Mesendoderm (in vitro differentiated cells): Measurements from ENCODE around the gene CCDC30.
A peak's percentile ranks its signal among the peaks of the same experiment; 100 is the strongest.

ENCODE experiments used
- DNase-seq: peaks from one replicate; pipeline ENCODE4 v3.0.0; 2013
- H2AK5ac ChIP-seq: 2 replicates; pipeline ENCODE4 v1.6.1; 2013; ENCODE audit warnings: low read length, inconsistent platforms
- H2BK120ac ChIP-seq: 2 replicates; pipeline ENCODE4 v1.6.1; 2013; ENCODE audit warnings: low read depth, mild to moderate bottlenecking, low read length, moderate library complexity, mixed read lengths
- H2BK15ac ChIP-seq: replicated peaks from 2 replicates; pipeline ENCODE4 v1.6.1; 2013; ENCODE audit warnings: low read depth, mild to moderate bottlenecking, moderate library complexity
- H2BK5ac ChIP-seq: 2 replicates; pipeline ENCODE4 v1.6.1; 2013; ENCODE audit warnings: low read length, inconsistent platforms
- H3K18ac ChIP-seq: 2 replicates; pipeline ENCODE4 v1.6.1; 2013; ENCODE audit warnings: mild to moderate bottlenecking, low read length, mixed read lengths
- H3K23ac ChIP-seq: one replicate; pipeline ENCODE4 v1.6.1; 2013; ENCODE audit warnings: low read length
- H3K27ac ChIP-seq: 2 replicates; pipeline ENCODE4 v1.5.1; 2013; ENCODE audit warnings: low read depth, mild to moderate bottlenecking, inconsistent platforms, low read length, moderate library complexity
- H3K27me3 ChIP-seq: 2 replicates; pipeline ENCODE4 v1.6.1; 2013; ENCODE audit warnings: low read length, control low read depth, mild to moderate bottlenecking, inconsistent platforms; ENCODE audit not compliant: insufficient read depth, poor library complexity
- H3K36me3 ChIP-seq: 2 replicates; pipeline ENCODE4 v1.6.1; 2013; ENCODE audit warnings: low read length, inconsistent platforms; ENCODE audit not compliant: control insufficient read depth, insufficient read depth
- H3K4ac ChIP-seq: one replicate; pipeline ENCODE4 v1.6.1; 2013; ENCODE audit warnings: low read depth, mild to moderate bottlenecking, low read length, moderate library complexity
- H3K4me1 ChIP-seq: 2 replicates; pipeline ENCODE4 v1.6.1; 2013; ENCODE audit warnings: low read depth, low read length, inconsistent platforms; ENCODE audit not compliant: control insufficient read depth
- H3K4me2 ChIP-seq: 2 replicates; pipeline ENCODE4 v1.6.1; 2013; ENCODE audit warnings: low read length
- H3K4me3 ChIP-seq: 2 replicates; pipeline ENCODE4 v1.5.1; 2013; ENCODE audit warnings: mild to moderate bottlenecking, low read length
- H3K56ac ChIP-seq: one replicate; pipeline ENCODE4 v1.6.1; 2013; ENCODE audit warnings: low read length
- H3K79me1 ChIP-seq: 2 replicates; pipeline ENCODE4 v1.6.1; 2013; ENCODE audit warnings: low read length, inconsistent platforms
- H3K79me2 ChIP-seq: 2 replicates; pipeline ENCODE4 v1.6.1; 2013; ENCODE audit warnings: mild to moderate bottlenecking, low read length; ENCODE audit not compliant: control insufficient read depth, insufficient read depth
- H3K9ac ChIP-seq: 2 replicates; pipeline ENCODE4 v1.6.1; 2013; ENCODE audit warnings: low read length, inconsistent platforms
- H4K5ac ChIP-seq: one replicate; pipeline ENCODE4 v1.6.1; 2013; ENCODE audit warnings: low read length
- H4K8ac ChIP-seq: one replicate; pipeline ENCODE4 v1.6.1; 2013; ENCODE audit warnings: low read depth, mild to moderate bottlenecking, control low read depth, low read length, moderate library complexity
- WGBS: extraction: QIAGEN DNeasy Blood & Tissue Kit; methylation state at CpG from one replicate; pipeline ENCODE4 v1.1.7; 2013; ENCODE audit warnings: low lambda C conversion rate, missing lambda C conversion rate; ENCODE audit not compliant: insufficient coverage; ENCODE audit errors: extremely low coverage; 5-methylcytosine and 5-hydroxymethylcytosine counted together

The CCDC30 gene

GRCh38 chr1:42439940-42440339, 23.1 kb upstream of the CCDC30 start:
- Histone ChIP-seq H2AK5ac (no peak overlapping the region), H3K18ac (no peak overlapping the region), H4K8ac (no peak overlapping the region), H4K5ac (no peak overlapping the region), H3K9ac (no peak overlapping the region), H3K23ac (no peak overlapping the region), H3K79me1 (no peaks in the 10 kb centered on the region), H3K79me2 (no peaks in the 10 kb centered on the region), H3K27me3 (no peaks in the 10 kb centered on the region), H3K56ac (no peak overlapping the region), H3K27ac (no peak overlapping the region), H3K4me3 (no peak overlapping the region), H2BK15ac (no peak overlapping the region), H3K36me3 (no peaks in the 10 kb centered on the region), H2BK5ac (no peak overlapping the region), H3K4me1 (no peaks in the 10 kb centered on the region), H2BK120ac (no peak overlapping the region), H3K4me2 (no peak overlapping the region), H3K4ac (no peak overlapping the region)
- DNase-seq: no peak
- WGBS: no CpG with 5 or more reads among the region's 2 CpGs

- H2AK5ac ChIP-seq: no peak overlapping the region
- H3K4me1 ChIP-seq: no peaks in the 10 kb centered on the region
- H3K4me3 ChIP-seq: no peak overlapping the region
- no peak overlapping the region for H3K4ac ChIP-seq
- H3K36me3 ChIP-seq: no peaks in the 10 kb centered on the region
- no peak overlapping the region for H3K23ac ChIP-seq
- no peak overlapping the region for H2BK120ac ChIP-seq
- H3K27ac ChIP-seq: no peak overlapping the region
- H2BK15ac ChIP-seq: no peak overlapping the region
- no CpG with 5 or more reads among the region's 2 CpGs for WGBS
- DNase-seq: no peak
- no peaks in the 10 kb centered on the region for H3K27me3 ChIP-seq
- no peaks in the 10 kb centered on the region for H3K79me1 ChIP-seq
- H4K5ac ChIP-seq: no peak overlapping the region
- H3K56ac ChIP-seq: no peak overlapping the region
- H4K8ac ChIP-seq: no peak overlapping the region
- no peak overlapping the region for H2BK5ac ChIP-seq
- no peak overlapping the region for H3K9ac ChIP-seq
- no peak overlapping the region for H3K4me2 ChIP-seq
- H3K18ac ChIP-seq: no peak overlapping the region
- no peaks in the 10 kb centered on the region for H3K79me2 ChIP-seq
Measured at GRCh38 chr1:42442662-42443061, 20.4 kb upstream of the CCDC30 start.

GRCh38 chr1:42449256-42449655, 13.8 kb upstream of the CCDC30 start:
- H3K23ac ChIP-seq: no peak overlapping the region
- no peak overlapping the region for H2AK5ac ChIP-seq
- H3K4ac ChIP-seq: no peak overlapping the region
- H2BK5ac ChIP-seq: no peak overlapping the region
- H4K5ac ChIP-seq: no peak overlapping the region
- no peak for DNase-seq
- H3K79me2 ChIP-seq: no peaks in the 10 kb centered on the region
- H4K8ac ChIP-seq: no peak overlapping the region
- H3K27me3 ChIP-seq: no peaks in the 10 kb centered on the region
- H3K27ac ChIP-seq: no peak overlapping the region
- no peaks in the 10 kb centered on the region for H3K79me1 ChIP-seq
- H3K56ac ChIP-seq: no peak overlapping the region
- H2BK15ac ChIP-seq: no peak overlapping the region
- no peak overlapping the region for H2BK120ac ChIP-seq
- no peaks in the 10 kb centered on the region for H3K36me3 ChIP-seq
- H3K18ac ChIP-seq: no peak overlapping the region
- H3K4me2 ChIP-seq: no peak overlapping the region
- no peak overlapping the region for H3K9ac ChIP-seq
- H3K4me3 ChIP-seq: no peak overlapping the region
- no peaks in the 10 kb centered on the region for H3K4me1 ChIP-seq

GRCh38 chr1:42450061-42450460, 13.0 kb upstream of the CCDC30 start:
- no peaks in the 10 kb centered on the region for H3K4me1 ChIP-seq
- H3K27ac ChIP-seq: no peak overlapping the region

GRCh38 chr1:42453386-42453785, 9.7 kb upstream of the CCDC30 start:
- no peak overlapping the region for H3K4me2 ChIP-seq
- no peak overlapping the region for H3K4ac ChIP-seq
- no peak overlapping the region for H3K23ac ChIP-seq
- H3K36me3 ChIP-seq: no peaks in the 10 kb centered on the region
- peaks cover 3% of the 10 kb centered on the region for H3K4me1 ChIP-seq
- H3K4me3 ChIP-seq: no peak overlapping the region
- no peak overlapping the region for H3K9ac ChIP-seq
- H4K8ac ChIP-seq: no peak overlapping the region
- no peaks in the 10 kb centered on the region for H3K79me2 ChIP-seq
- no peaks in the 10 kb centered on the region for H3K27me3 ChIP-seq
- H2AK5ac ChIP-seq: no peak overlapping the region
- no peak overlapping the region for H4K5ac ChIP-seq
- H3K27ac ChIP-seq: no peak overlapping the region
- no peak overlapping the region for H2BK5ac ChIP-seq
- WGBS: no CpG with 5 or more reads among the region's 4 CpGs
- no peak for DNase-seq
- H3K18ac ChIP-seq: no peak overlapping the region
- H3K56ac ChIP-seq: no peak overlapping the region
- H3K79me1 ChIP-seq: peaks cover 2% of the 10 kb centered on the region
- no peak overlapping the region for H2BK120ac ChIP-seq
- no peak overlapping the region for H2BK15ac ChIP-seq

More at GRCh38 chr1:42450061-42450460, 13.0 kb upstream of the CCDC30 start:
- no peak overlapping the region for H3K4me3 ChIP-seq
- no peak overlapping the region for H4K5ac ChIP-seq
- H3K4ac ChIP-seq: no peak overlapping the region
- no peak overlapping the region for H3K4me2 ChIP-seq
- H3K27me3 ChIP-seq: no peaks in the 10 kb centered on the region
- H2BK5ac ChIP-seq: no peak overlapping the region
- no peaks in the 10 kb centered on the region for H3K36me3 ChIP-seq
- H3K23ac ChIP-seq: no peak overlapping the region
- H4K8ac ChIP-seq: no peak overlapping the region
- no peak overlapping the region for H2BK15ac ChIP-seq
- no peak overlapping the region for H3K18ac ChIP-seq
- no peaks in the 10 kb centered on the region for H3K79me2 ChIP-seq
- no peaks in the 10 kb centered on the region for H3K79me1 ChIP-seq
- no peak overlapping the region for H2AK5ac ChIP-seq
- WGBS: no CpG with 5 or more reads among the region's 1 CpG
- no peak overlapping the region for H3K9ac ChIP-seq
- no peak for DNase-seq
- H2BK120ac ChIP-seq: no peak overlapping the region
- no peak overlapping the region for H3K56ac ChIP-seq

- H3K27me3 ChIP-seq: no peaks in the 10 kb centered on the region
- H3K9ac ChIP-seq: no peak overlapping the region
- no peak overlapping the region for H3K27ac ChIP-seq
- H3K23ac ChIP-seq: no peak overlapping the region
- H4K8ac ChIP-seq: no peak overlapping the region
- peaks cover 3% of the 10 kb centered on the region for H3K4me1 ChIP-seq
- no peak overlapping the region for H3K18ac ChIP-seq
- H3K36me3 ChIP-seq: no peaks in the 10 kb centered on the region
- no peak overlapping the region for H3K4ac ChIP-seq
- H2BK120ac ChIP-seq: no peak overlapping the region
- H2BK15ac ChIP-seq: no peak overlapping the region
- H3K4me2 ChIP-seq: no peak overlapping the region
- no peak overlapping the region for H2BK5ac ChIP-seq
- WGBS: no CpG with 5 or more reads among the region's 5 CpGs
- no peaks in the 10 kb centered on the region for H3K79me2 ChIP-seq
- no peak overlapping the region for H3K4me3 ChIP-seq
- no peak overlapping the region for H2AK5ac ChIP-seq
- H3K56ac ChIP-seq: no peak overlapping the region
- H3K79me1 ChIP-seq: peaks cover 2% of the 10 kb centered on the region
- peak; percentile 25 for DNase-seq
- no peak overlapping the region for H4K5ac ChIP-seq
Measured at GRCh38 chr1:42454403-42454802, 8.7 kb upstream of the CCDC30 start.
